M059J (cell line): ENCODE measurements around the gene LUZP2. TPM values are rescaled to one million over a fixed set of nuclear protein-coding genes. Genes with fewer than 3 reads are reported as not detected.
A peak's percentile ranks its signal among the peaks of the same experiment; 100 is the strongest.
"Not testable (repeated sequence)": the region's sequence is repeated elsewhere in the genome, so short reads cannot be mapped to it uniquely, and the experiment has no call there.

ENCODE experiments used
- DNase-seq: peaks from one replicate; pipeline ENCODE4 v3.0.0-alpha.2; 2012; ENCODE audit warnings: low read depth
- total RNA-seq: library from RNA; depleted of rRNA; stranded (reverse); fragments of >200 nt; shearing (Covaris generic); gene quantifications from 2 replicates; pipeline ENCODE4 v1.2.3, GENCODE V29; 2014

The LUZP2 gene
- total RNA-seq, 1 experiment from 2014 or later = 3.2 TPM

- no peak for DNase-seq
These were observed 404.2 kb downstream of the LUZP2 start for GRCh38 chr11:24900960-24901549.

- no peak for DNase-seq
These were observed 406.7 kb downstream of the LUZP2 start for GRCh38 chr11:24903555-24903954.

GRCh38 chr11:24925091-24925490, 428.2 kb downstream of the LUZP2 start:
- DNase-seq = no peak

GRCh38 chr11:24932110-24933000, 435.5 kb downstream of the LUZP2 start:
- no peak for DNase-seq

- DNase-seq = no peak
These were observed 438.0 kb downstream of the LUZP2 start for GRCh38 chr11:24934733-24935439.

GRCh38 chr11:24944891-24945290, 448.0 kb downstream of the LUZP2 start:
- DNase-seq = no peak

GRCh38 chr11:24949406-24949805, 452.6 kb downstream of the LUZP2 start:
- no peak for DNase-seq

GRCh38 chr11:24963852-24964251, 467.0 kb downstream of the LUZP2 start:
- no peak for DNase-seq

- peak; percentile 1 for DNase-seq
These were observed 468.9 kb downstream of the LUZP2 start for GRCh38 chr11:24965748-24966147.

- DNase-seq = not testable (repeated sequence)
These were observed 497.1 kb downstream of the LUZP2 start for GRCh38 chr11:24993903-24994302.

- DNase-seq = not testable (repeated sequence)
These were observed 503.1 kb downstream of the LUZP2 start for GRCh38 chr11:24999929-25000328.

GRCh38 chr11:25037431-25037830, 540.6 kb downstream of the LUZP2 start:
- no peak for DNase-seq

GRCh38 chr11:25038131-25038530, 541.3 kb downstream of the LUZP2 start:
- no peak for DNase-seq

GRCh38 chr11:25039165-25039564, 542.3 kb downstream of the LUZP2 start:
- DNase-seq = no peak

GRCh38 chr11:25048632-25049031, 551.8 kb downstream of the LUZP2 start:
- no peak for DNase-seq

GRCh38 chr11:25052844-25053243, 556.0 kb downstream of the LUZP2 start:
- DNase-seq = no peak

GRCh38 chr11:25057861-25058260, 561.0 kb downstream of the LUZP2 start:
- no peak for DNase-seq

GRCh38 chr11:25065746-25066145, 568.9 kb downstream of the LUZP2 start:
- peak; percentile 43 for DNase-seq

- no peak for DNase-seq
These were observed 569.9 kb downstream of the LUZP2 start for GRCh38 chr11:25066706-25067105.

- no peak for DNase-seq
These were observed 571.6 kb downstream of the LUZP2 start for GRCh38 chr11:25068451-25068850.

GRCh38 chr11:25094085-25094802, 597.4 kb downstream of the LUZP2 start:
- no peak for DNase-seq

- no peak for DNase-seq
These were observed 622.6 kb downstream of the LUZP2 start for GRCh38 chr11:25119416-25119815.
